Gastroesophageal sphincter (tissue), 3 donors: Measurements from ENCODE around the gene IL17RC.
"Not testable (repeated sequence)": the region's sequence is repeated elsewhere in the genome, so short reads cannot be mapped to it uniquely, and the experiment has no call there.

ENCODE experiments used
- EP300 ChIP-seq: sonication (generic); formaldehyde crosslinking; IDR thresholded peaks from one replicate; pipeline ENCODE4 v1.6.1; 2017; ENCODE audit warnings: antibody characterized with exemption, mild to moderate bottlenecking
- POLR2A ChIP-seq, 2 donors: fragments of 450-650 bp; IDR thresholded peaks; one replicate each; pipeline ENCODE4 v1.6.1; 2017; ENCODE audit warnings: antibody characterized with exemption in 2 of 2, mild to moderate bottlenecking in 2 of 2, moderate library complexity in 1 of 2
- TF ChIP-seq, protein P1 (sequence below), 4 experiments: fragments of 200-600 bp in 2 of 4; fragments of 450-650 bp in 2 of 4; sonication (generic) in 1 of 4; IDR thresholded peaks; one replicate each; pipeline ENCODE4 v1.5.1; 2017 to 2019; ENCODE audit warnings: antibody characterized with exemption in 4 of 4, mild to moderate bottlenecking in 2 of 4, moderate library complexity in 2 of 4

GRCh38 chr3:9939906-9940305 lies 23.0 kb downstream of the IL17RC start:
- TF ChIP-seq, protein P1, sequence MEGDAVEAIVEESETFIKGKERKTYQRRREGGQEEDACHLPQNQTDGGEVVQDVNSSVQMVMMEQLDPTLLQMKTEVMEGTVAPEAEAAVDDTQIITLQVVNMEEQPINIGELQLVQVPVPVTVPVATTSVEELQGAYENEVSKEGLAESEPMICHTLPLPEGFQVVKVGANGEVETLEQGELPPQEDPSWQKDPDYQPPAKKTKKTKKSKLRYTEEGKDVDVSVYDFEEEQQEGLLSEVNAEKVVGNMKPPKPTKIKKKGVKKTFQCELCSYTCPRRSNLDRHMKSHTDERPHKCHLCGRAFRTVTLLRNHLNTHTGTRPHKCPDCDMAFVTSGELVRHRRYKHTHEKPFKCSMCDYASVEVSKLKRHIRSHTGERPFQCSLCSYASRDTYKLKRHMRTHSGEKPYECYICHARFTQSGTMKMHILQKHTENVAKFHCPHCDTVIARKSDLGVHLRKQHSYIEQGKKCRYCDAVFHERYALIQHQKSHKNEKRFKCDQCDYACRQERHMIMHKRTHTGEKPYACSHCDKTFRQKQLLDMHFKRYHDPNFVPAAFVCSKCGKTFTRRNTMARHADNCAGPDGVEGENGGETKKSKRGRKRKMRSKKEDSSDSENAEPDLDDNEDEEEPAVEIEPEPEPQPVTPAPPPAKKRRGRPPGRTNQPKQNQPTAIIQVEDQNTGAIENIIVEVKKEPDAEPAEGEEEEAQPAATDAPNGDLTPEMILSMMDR (IDR thresholded peaks at IDR 0.05): not testable (repeated sequence)
- TF ChIP-seq POLR2A (IDR thresholded peaks at IDR 0.05); EP300: not testable (repeated sequence)
